GM10266 (cell line): Measurements from ENCODE around the gene NLRP13.

ENCODE experiments used
- DNase-seq: peaks from one replicate; pipeline ENCODE4 v3.0.0; 2012; ENCODE audit errors: extremely low spot score
- CTCF ChIP-seq: IDR thresholded peaks from 2 replicates; pipeline ENCODE4 v1.5.1; 2012; ENCODE audit warnings: mild to moderate bottlenecking, low read depth; ENCODE audit not compliant: control insufficient read depth, insufficient read depth; ENCODE audit errors: missing control alignments

The NLRP13 gene

GRCh38 chr19:55913643-55914268, 18.4 kb downstream of the NLRP13 start:
- DNase-seq: no peak
- TF ChIP-seq CTCF: no peak

GRCh38 chr19:55912916-55913315, 19.2 kb downstream of the NLRP13 start:
- no peak for TF ChIP-seq CTCF

GRCh38 chr19:55909801-55910200, 22.3 kb downstream of the NLRP13 start:
- no peak for DNase-seq
- TF ChIP-seq CTCF: no peak

More at GRCh38 chr19:55912916-55913315, 19.2 kb downstream of the NLRP13 start:
- no peak for DNase-seq

DNA sequence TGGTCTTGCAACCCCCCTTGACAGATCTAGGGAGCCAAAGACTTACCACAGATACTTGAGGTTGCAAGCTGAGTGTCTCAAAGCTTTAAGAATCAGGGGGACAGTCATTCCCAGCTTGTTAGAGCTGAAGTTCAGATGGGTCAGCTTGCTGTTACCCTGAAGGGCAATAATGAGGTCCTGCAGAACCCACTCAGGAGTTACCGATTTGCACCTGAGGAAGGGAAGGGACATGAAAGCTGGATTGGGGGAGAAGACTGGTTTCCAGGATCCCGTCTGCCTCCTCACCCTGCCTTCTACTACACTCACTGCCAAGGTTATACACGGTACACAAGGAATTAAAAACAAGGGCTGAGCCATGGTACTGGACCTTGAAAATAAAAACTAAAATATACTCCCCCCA, 24.4 kb downstream of the NLRP13 start:
- no peak for TF ChIP-seq CTCF

DNA sequence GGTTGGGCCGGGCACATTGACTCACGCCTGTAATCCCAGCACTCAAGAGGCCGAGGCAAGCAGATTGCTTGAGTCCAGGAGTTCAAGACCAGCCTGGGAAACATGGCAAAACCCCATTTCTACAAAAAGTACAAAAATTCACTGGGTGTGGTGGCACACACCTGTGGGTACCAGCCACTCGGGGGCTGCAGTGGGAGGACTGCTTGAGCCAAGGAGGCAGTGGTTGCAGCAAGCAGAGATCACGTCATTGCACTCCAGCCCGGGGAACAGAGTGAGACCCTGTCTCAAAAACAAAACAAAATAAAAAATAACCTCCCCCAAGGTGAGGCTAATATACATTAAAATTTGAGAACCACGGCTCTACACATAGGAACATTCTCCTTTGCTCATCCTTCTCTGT, 24.9 kb downstream of the NLRP13 start:
- no peak for TF ChIP-seq CTCF
- no peak for DNase-seq

More for the DNA sequence above, 24.4 kb downstream of the NLRP13 start:
- no peak for DNase-seq

- no peak for DNase-seq
- no peak for TF ChIP-seq CTCF
Observed at GRCh38 chr19:55902080-55902751, 29.9 kb downstream of the NLRP13 start.

DNA sequence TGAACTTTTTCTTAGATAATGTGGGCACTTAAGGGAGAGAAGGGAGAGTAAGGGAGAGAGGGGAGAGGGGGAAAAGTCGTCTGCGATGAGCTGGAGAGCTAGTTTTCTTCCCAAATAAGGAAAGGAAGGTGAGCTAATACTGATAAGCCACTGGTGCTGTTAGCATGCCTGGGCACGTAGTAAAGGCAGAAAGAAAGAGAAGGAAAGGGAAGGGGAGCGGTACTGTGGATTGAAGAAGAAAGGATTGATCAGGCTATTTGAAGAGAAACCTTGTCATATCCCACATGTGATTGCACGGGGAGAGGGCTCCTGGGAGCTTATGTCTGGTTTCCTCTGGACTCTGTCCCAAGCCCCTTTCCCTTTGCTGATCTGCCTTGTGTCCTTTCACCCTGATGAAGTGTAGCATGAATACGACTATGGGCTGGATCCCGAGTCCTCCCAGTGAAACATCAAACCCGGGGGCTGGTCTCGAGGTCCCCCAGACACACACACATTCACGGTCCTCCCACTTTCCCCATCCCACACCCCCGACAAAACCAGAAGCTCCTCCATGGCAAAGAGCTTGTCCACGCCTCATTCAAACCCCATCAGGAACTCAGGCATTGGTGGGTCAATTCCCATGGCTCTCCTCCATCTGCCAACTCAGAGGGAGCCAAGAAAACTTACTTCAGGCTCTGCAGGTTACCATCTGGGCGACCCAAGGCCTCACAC, 30.6 kb downstream of the NLRP13 start:
- no peak for TF ChIP-seq CTCF
- DNase-seq: no peak
